ENCODE data around the gene NTM. TPM values are rescaled to one million over a fixed set of nuclear protein-coding genes. Genes with fewer than 3 reads are reported as not detected.

The NTM gene
- total and polyA plus RNA-seq, 2 of the 8 experiments (the other 6 are each of a cell fraction or from before 2014, with no cell fraction given): 13.4 to 20.0 TPM

- no peaks in the 10 kb centered on the region for H3K36me3 ChIP-seq (ENCODE audit: control insufficient read depth in 2 of 4, insufficient read depth in 4 of 4, low read length in 3 of 4)
- no peak overlapping the region for H3K23ac ChIP-seq (ENCODE audit: insufficient read length)
- H3K18ac ChIP-seq (ENCODE audit: extremely low read depth, low read length): no peak overlapping the region
- no peak overlapping the region for H3K14ac ChIP-seq (ENCODE audit: insufficient read length)
- no peak overlapping the region for H2AK5ac ChIP-seq (ENCODE audit: low read depth, low read length)
- H3K79me1 ChIP-seq (ENCODE audit: low read depth, low read length): no peaks in the 10 kb centered on the region
- no peaks in the 10 kb centered on the region for H4K20me1 ChIP-seq (replicated peaks in 1 of 2; ENCODE audit: control insufficient read depth in 1 of 2, insufficient read depth in 2 of 2, low read length in 2 of 2)
- H2BK5ac ChIP-seq (ENCODE audit: low read depth, low read length): no peak overlapping the region
- 94% methylated on average over 7 of the region's 7 CpGs; no CpG with 5 or more reads in 1 of the 2 experiments for WGBS, 2 experiments (ENCODE audit: extremely low coverage in 1 of 2, insufficient coverage in 1 of 2, insufficient read length in 1 of 2, insufficient replicate concordance in 2 of 2, low coverage in 1 of 2, low lambda C conversion rate in 2 of 2, missing lambda C conversion rate in 1 of 2)
- H3K23me2 ChIP-seq (ENCODE audit: low read depth, low read length): peaks cover 4% of the 10 kb centered on the region; the same call in 1 of the 2 replicates
- no peak overlapping the region for H2BK15ac ChIP-seq (ENCODE audit: low read length)
- FAIRE-seq (no peak), DNase-seq (ENCODE audit: low read depth in 1 of 2, low spot score in 2 of 2) (no peak)
- H3K79me2 ChIP-seq (ENCODE audit: control insufficient read depth in 1 of 2, insufficient read depth in 2 of 2, low read length in 2 of 2): no peaks in the 10 kb centered on the region
- H2AFZ ChIP-seq (ENCODE audit: low read length): no peak overlapping the region
- H4K91ac ChIP-seq (replicated peaks; ENCODE audit: insufficient read length, low read length): no peak overlapping the region
- H3K4ac ChIP-seq (replicated peaks; ENCODE audit: insufficient read length, low read depth, low read length): no peak overlapping the region
- peaks cover 0 to 17% (median 12%) of the 10 kb centered on the region in 4 experiments; a peak in 6 of 7 replicates for H3K4me1 ChIP-seq (replicated peaks in 1 of 4; ENCODE audit: control insufficient read depth in 3 of 4, insufficient read depth in 4 of 4, low read length in 3 of 4)
- POLR2A ChIA-PET (ENCODE audit: partially characterized antibody): no interaction called here
- no peak overlapping the region for H3K56ac ChIP-seq (replicated peaks; ENCODE audit: insufficient read length, low read depth, low read length)
- no peak overlapping the region for H2BK120ac ChIP-seq (replicated peaks; ENCODE audit: low read depth, low read length)
- no peaks in the 10 kb centered on the region for H3K9me3 ChIP-seq (ENCODE audit: insufficient read depth in 2 of 2, low read depth in 1 of 2, low read length in 1 of 2)
- no peak overlapping the region for H2BK12ac ChIP-seq (ENCODE audit: low read depth, low read length)
- no peak overlapping the region for H4K5ac ChIP-seq (ENCODE audit: insufficient read length, low read depth, low read length)
- H4K8ac ChIP-seq (ENCODE audit: extremely low read depth, insufficient read depth, low read length): no peak overlapping the region; the same call in 1 of the 2 replicates
- no peak overlapping the region for H3K27ac ChIP-seq (ENCODE audit: low read depth, low read length)
- H3K4me2 ChIP-seq (ENCODE audit: insufficient read depth in 1 of 2, low read depth in 2 of 2, low read length in 2 of 2): no peak overlapping the region
- H3K4me3 ChIP-seq (ENCODE audit: extremely low read depth in 1 of 4, insufficient read depth in 2 of 4, low read depth in 3 of 4, low read length in 4 of 4): no peak overlapping the region
- CTCF ChIA-PET (ENCODE audit: partially characterized antibody): interaction anchor here (1.3 kb wide), 1 partner anchor 11 kb away, joined by 5 read pairs; no protein-coding TSS in a partner anchor
- no peaks in the 10 kb centered on the region for H3K27me3 ChIP-seq (replicated peaks in 1 of 4; ENCODE audit: control insufficient read depth in 3 of 4, extremely low read depth in 1 of 4, insufficient read depth in 3 of 4, low read length in 3 of 4)
- no peak overlapping the region for H3K9ac ChIP-seq (replicated peaks in 1 of 4; ENCODE audit: extremely low read depth in 1 of 4, low read depth in 3 of 4, low read length in 3 of 4)
- H2BK20ac ChIP-seq (ENCODE audit: low read length): no peak overlapping the region
- TF ChIP-seq CTBP2 (IDR thresholded peaks at IDR 0.05; ENCODE audit: borderline replicate concordance, insufficient read depth, insufficient read length, low read length): no peak
- TF ChIP-seq HDAC2 (IDR thresholded peaks at IDR 0.05; ENCODE audit: borderline replicate concordance in 1 of 2, low read depth in 2 of 2, low read length in 2 of 2): no peak
- no peak for TF ChIP-seq TAF1 (IDR thresholded peaks at IDR 0.05; ENCODE audit: low read depth, low read length)
- no peak for TF ChIP-seq USF2 (IDR thresholded peaks at IDR 0.05; ENCODE audit: low read length)
- no peak for TF ChIP-seq TBP (IDR thresholded peaks at IDR 0.05; ENCODE audit: low read depth, low read length)
- no peak for TF ChIP-seq RFX5 (IDR thresholded peaks at IDR 0.05; ENCODE audit: borderline replicate concordance, low read depth, low read length)
- TF ChIP-seq SAP30 (IDR thresholded peaks at IDR 0.05; ENCODE audit: insufficient read depth, insufficient replicate concordance, low read length): no peak
- TF ChIP-seq CEBPB (IDR thresholded peaks at IDR 0.05; ENCODE audit: low read depth, low read length): no peak
- TF ChIP-seq TCF12 (IDR thresholded peaks at IDR 0.05; ENCODE audit: low read depth, low read length): no peak
- no peak for TF ChIP-seq E2F6 (IDR thresholded peaks at IDR 0.05)
- no peak for TF ChIP-seq POU5F1 (IDR thresholded peaks at IDR 0.05; ENCODE audit: low read depth, low read length)
- no peak for TF ChIP-seq ASH2L (IDR thresholded peaks at IDR 0.05; ENCODE audit: low read length)
- TF ChIP-seq BRCA1 (IDR thresholded peaks at IDR 0.05; ENCODE audit: low read depth, low read length): no peak
Observed at GRCh38 chr11:132039521-132039920, 669.1 kb downstream of the NTM start.
